ENCODE measurements around the gene BRPF1.

The BRPF1 gene, protein sequence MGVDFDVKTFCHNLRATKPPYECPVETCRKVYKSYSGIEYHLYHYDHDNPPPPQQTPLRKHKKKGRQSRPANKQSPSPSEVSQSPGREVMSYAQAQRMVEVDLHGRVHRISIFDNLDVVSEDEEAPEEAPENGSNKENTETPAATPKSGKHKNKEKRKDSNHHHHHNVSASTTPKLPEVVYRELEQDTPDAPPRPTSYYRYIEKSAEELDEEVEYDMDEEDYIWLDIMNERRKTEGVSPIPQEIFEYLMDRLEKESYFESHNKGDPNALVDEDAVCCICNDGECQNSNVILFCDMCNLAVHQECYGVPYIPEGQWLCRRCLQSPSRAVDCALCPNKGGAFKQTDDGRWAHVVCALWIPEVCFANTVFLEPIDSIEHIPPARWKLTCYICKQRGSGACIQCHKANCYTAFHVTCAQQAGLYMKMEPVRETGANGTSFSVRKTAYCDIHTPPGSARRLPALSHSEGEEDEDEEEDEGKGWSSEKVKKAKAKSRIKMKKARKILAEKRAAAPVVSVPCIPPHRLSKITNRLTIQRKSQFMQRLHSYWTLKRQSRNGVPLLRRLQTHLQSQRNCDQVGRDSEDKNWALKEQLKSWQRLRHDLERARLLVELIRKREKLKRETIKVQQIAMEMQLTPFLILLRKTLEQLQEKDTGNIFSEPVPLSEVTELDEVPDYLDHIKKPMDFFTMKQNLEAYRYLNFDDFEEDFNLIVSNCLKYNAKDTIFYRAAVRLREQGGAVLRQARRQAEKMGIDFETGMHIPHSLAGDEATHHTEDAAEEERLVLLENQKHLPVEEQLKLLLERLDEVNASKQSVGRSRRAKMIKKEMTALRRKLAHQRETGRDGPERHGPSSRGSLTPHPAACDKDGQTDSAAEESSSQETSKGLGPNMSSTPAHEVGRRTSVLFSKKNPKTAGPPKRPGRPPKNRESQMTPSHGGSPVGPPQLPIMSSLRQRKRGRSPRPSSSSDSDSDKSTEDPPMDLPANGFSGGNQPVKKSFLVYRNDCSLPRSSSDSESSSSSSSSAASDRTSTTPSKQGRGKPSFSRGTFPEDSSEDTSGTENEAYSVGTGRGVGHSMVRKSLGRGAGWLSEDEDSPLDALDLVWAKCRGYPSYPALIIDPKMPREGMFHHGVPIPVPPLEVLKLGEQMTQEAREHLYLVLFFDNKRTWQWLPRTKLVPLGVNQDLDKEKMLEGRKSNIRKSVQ (N-terminal part only)

GRCh38 chr3:9731206-9732079 lies at the start of gene BRPF1:
Gene BRPF1, plus strand, starts transcription at chr3:9731735. Its CDS starts 2,406 bp downstream, at chr3:9734141.
- no peaks in the 10 kb centered on the region for H3K9me3 ChIP-seq (ENCODE audit: control insufficient read depth, insufficient read depth, low read depth, low read length)
- H3K4me1 ChIP-seq (ENCODE audit: control insufficient read depth, insufficient read depth, low read length) = peaks cover 12% of the 10 kb centered on the region
- H3K36me3 ChIP-seq (ENCODE audit: control insufficient read depth, insufficient read depth, low read length) = peaks cover 34% of the 10 kb centered on the region
- no peaks in the 10 kb centered on the region for H3K27me3 ChIP-seq (ENCODE audit: control insufficient read depth, insufficient read depth, low read length)
- peak within 1 kb of the TSS; percentile 100 for H3K27ac ChIP-seq (ENCODE audit: low read depth, low read length)
- peak within 1 kb of the TSS; percentile 98 for H3K4me3 ChIP-seq (ENCODE audit: low read depth, low read length)
- H3K9ac ChIP-seq (ENCODE audit: low read length) = peak within 1 kb of the TSS; percentile 100

- Histone ChIP-seq H3K9me3 (ENCODE audit: control insufficient read depth, insufficient read depth, low read depth, low read length) (no peaks in the 10 kb centered on the region), H3K4me3 (ENCODE audit: low read depth, low read length) (no peak overlapping the region), H3K9ac (ENCODE audit: low read length) (no peak overlapping the region), H3K36me3 (ENCODE audit: control insufficient read depth, insufficient read depth, low read length) (peaks cover 91% of the 10 kb centered on the region), H3K27me3 (ENCODE audit: control insufficient read depth, insufficient read depth, low read length) (no peaks in the 10 kb centered on the region), H3K27ac (ENCODE audit: low read depth, low read length) (no peak overlapping the region), H3K4me1 (ENCODE audit: control insufficient read depth, insufficient read depth, low read length) (no peaks in the 10 kb centered on the region)
These were observed 49.4 kb upstream of the BRPF1 start for GRCh38 chr3:9682096-9682495.

DNA sequence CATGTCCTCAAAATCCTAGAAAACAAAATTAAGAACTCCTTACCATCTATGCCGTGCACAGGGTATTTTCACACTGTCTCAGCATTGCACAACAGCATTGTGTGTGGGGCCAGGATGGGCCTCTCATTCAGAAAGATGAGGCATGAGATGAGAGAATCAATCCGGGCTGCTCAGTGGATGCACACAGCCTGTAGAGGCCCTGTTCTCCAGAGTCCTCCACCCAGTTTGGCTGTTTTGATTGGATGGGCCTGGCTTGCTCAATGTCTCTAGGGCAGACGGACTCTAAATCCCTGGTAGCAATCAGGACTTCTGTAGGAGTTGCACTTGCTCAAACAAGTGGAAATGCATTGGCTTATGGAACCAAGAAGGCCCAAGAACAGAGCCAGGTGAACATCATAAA lies 48.1 kb upstream of the BRPF1 start:
- Histone ChIP-seq H3K36me3 (ENCODE audit: control insufficient read depth, insufficient read depth, low read length) (peaks cover 89% of the 10 kb centered on the region), H3K27me3 (ENCODE audit: control insufficient read depth, insufficient read depth, low read length) (no peaks in the 10 kb centered on the region)

DNA sequence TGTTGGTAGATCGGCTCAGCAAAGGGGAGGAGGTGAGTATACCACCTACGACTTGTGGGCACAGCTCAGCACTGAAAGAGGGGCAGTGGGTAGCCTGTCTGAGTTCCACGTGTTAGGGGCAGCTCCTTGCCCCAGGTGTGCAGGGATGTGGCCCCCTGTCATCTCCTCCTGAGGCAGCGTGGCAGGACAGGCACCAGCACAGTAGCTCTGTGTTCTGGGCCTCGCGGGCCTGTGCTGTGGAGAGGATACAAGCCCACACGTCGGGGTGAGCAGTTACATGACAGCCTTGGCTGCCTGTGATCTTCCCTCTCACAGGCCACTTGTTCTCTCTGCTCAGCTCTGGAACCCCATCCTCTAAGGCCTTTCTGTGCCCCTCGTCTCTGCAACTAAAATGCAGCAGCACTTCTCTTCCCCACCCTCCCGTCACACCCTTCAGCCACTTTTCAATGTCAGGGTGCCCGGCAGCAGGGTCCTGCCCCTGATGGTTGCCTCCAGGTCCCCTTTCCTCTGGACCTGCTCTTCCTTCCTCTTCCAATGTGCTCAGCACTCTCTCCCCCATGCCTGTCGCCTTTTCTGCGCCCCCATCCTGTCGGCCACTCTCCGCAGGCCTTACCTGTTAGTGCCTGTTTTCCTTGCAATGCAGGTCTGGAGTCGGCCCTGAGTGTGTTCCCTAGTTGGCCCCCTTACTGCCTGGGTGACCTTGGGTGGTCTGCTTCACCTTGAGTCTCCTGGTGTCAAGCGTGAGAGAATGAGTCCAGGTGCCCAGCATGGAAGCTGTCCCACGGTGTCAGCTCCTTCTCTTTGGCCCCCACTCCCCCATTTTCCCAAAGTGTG lies 46.1 kb upstream of the BRPF1 start:
- Histone ChIP-seq H3K27me3 (ENCODE audit: control insufficient read depth, insufficient read depth, low read length) (no peaks in the 10 kb centered on the region), H3K4me1 (ENCODE audit: control insufficient read depth, insufficient read depth, low read length) (no peaks in the 10 kb centered on the region), H3K9ac (ENCODE audit: low read length) (no peak overlapping the region), H3K9me3 (ENCODE audit: control insufficient read depth, insufficient read depth, low read depth, low read length) (no peaks in the 10 kb centered on the region), H3K4me3 (ENCODE audit: low read depth, low read length) (no peak overlapping the region), H3K36me3 (ENCODE audit: control insufficient read depth, insufficient read depth, low read length) (peaks cover 90% of the 10 kb centered on the region), H3K27ac (ENCODE audit: low read depth, low read length) (no peak overlapping the region)

More for the DNA sequence above, 48.1 kb upstream of the BRPF1 start:
- Histone ChIP-seq H3K9ac (ENCODE audit: low read length) (no peak overlapping the region), H3K9me3 (ENCODE audit: control insufficient read depth, insufficient read depth, low read depth, low read length) (no peaks in the 10 kb centered on the region), H3K27ac (ENCODE audit: low read depth, low read length) (no peak overlapping the region), H3K4me1 (ENCODE audit: control insufficient read depth, insufficient read depth, low read length) (no peaks in the 10 kb centered on the region), H3K4me3 (ENCODE audit: low read depth, low read length) (no peak overlapping the region)

DNA sequence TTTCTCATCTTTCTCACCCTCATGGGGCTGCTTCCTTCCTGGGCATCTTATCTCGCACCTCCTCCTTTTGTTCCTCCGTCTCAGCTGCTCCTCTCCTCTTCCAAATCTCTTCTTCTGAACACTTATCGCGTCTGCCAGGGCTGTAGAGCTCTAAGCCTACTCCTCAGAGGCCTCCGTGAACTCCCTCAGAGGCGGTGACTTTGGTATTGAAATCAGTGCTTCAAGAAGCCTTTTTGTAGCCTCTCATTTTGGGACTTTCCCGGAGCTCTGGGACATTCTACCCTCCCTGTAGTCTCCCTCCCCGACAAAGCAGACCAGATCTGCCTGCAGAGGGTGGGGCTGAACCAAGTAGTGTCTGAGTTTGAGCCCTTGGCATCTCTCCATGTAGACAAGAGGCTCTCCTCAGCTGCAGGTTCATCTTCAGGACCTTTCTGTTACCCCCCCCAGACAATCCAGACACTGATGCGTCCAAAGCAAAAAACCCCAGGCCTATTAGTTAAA lies 45.4 kb upstream of the BRPF1 start:
- Histone ChIP-seq H3K9me3 (ENCODE audit: control insufficient read depth, insufficient read depth, low read depth, low read length) (no peaks in the 10 kb centered on the region), H3K4me1 (ENCODE audit: control insufficient read depth, insufficient read depth, low read length) (no peaks in the 10 kb centered on the region), H3K27me3 (ENCODE audit: control insufficient read depth, insufficient read depth, low read length) (no peaks in the 10 kb centered on the region), H3K27ac (ENCODE audit: low read depth, low read length) (no peak overlapping the region), H3K4me3 (ENCODE audit: low read depth, low read length) (no peak overlapping the region), H3K9ac (ENCODE audit: low read length) (no peak overlapping the region), H3K36me3 (ENCODE audit: control insufficient read depth, insufficient read depth, low read length) (peaks cover 92% of the 10 kb centered on the region)

- Histone ChIP-seq H3K4me1 (ENCODE audit: control insufficient read depth, insufficient read depth, low read length) (no peaks in the 10 kb centered on the region), H3K27me3 (ENCODE audit: control insufficient read depth, insufficient read depth, low read length) (no peaks in the 10 kb centered on the region), H3K9me3 (ENCODE audit: control insufficient read depth, insufficient read depth, low read depth, low read length) (no peaks in the 10 kb centered on the region), H3K4me3 (ENCODE audit: low read depth, low read length) (no peak overlapping the region), H3K27ac (ENCODE audit: low read depth, low read length) (no peak overlapping the region), H3K9ac (ENCODE audit: low read length) (no peak overlapping the region), H3K36me3 (ENCODE audit: control insufficient read depth, insufficient read depth, low read length) (peaks cover 90% of the 10 kb centered on the region)
These were observed 44.8 kb upstream of the BRPF1 start for GRCh38 chr3:9686703-9687102.

GRCh38 chr3:9687514-9687913 lies 44.0 kb upstream of the BRPF1 start:
- Histone ChIP-seq H3K27me3 (ENCODE audit: control insufficient read depth, insufficient read depth, low read length) (no peaks in the 10 kb centered on the region), H3K9ac (ENCODE audit: low read length) (no peak overlapping the region), H3K27ac (ENCODE audit: low read depth, low read length) (no peak overlapping the region), H3K4me1 (ENCODE audit: control insufficient read depth, insufficient read depth, low read length) (no peaks in the 10 kb centered on the region), H3K4me3 (ENCODE audit: low read depth, low read length) (no peak overlapping the region), H3K9me3 (ENCODE audit: control insufficient read depth, insufficient read depth, low read depth, low read length) (no peaks in the 10 kb centered on the region), H3K36me3 (ENCODE audit: control insufficient read depth, insufficient read depth, low read length) (peaks cover 89% of the 10 kb centered on the region)

- no peaks in the 10 kb centered on the region for H3K9me3 ChIP-seq (ENCODE audit: control insufficient read depth, insufficient read depth, low read depth, low read length)
- no peak overlapping the region for H3K9ac ChIP-seq (ENCODE audit: low read length)
- H3K27me3 ChIP-seq (ENCODE audit: control insufficient read depth, insufficient read depth, low read length) = no peaks in the 10 kb centered on the region
- no peak overlapping the region for H3K4me3 ChIP-seq (ENCODE audit: low read depth, low read length)
- H3K27ac ChIP-seq (ENCODE audit: low read depth, low read length) = no peak overlapping the region
- peaks cover 93% of the 10 kb centered on the region for H3K36me3 ChIP-seq (ENCODE audit: control insufficient read depth, insufficient read depth, low read length)
- no peaks in the 10 kb centered on the region for H3K4me1 ChIP-seq (ENCODE audit: control insufficient read depth, insufficient read depth, low read length)
These were observed 42.6 kb upstream of the BRPF1 start for GRCh38 chr3:9688961-9689360.

DNA sequence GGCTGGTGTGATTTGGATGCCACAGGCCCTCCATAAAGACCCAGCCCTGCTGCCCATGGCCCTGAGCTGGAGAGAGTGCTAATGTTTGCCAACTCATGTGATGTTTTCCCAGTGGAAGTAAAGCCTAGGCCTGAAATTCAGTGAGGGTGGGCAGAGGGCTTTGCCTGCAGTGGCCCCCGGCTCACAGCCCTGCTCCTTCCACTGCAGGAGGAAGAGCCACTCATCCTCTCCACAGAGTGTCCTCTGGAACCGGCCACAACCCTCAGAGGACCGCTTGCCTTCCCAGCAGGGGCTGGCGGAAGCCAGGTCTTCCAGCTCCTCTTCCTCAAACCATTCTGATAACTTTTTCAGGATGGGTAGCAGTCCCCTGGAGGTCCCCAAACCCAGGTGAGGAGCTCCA lies 41.8 kb upstream of the BRPF1 start:
- H3K27ac ChIP-seq (ENCODE audit: low read depth, low read length) = no peak overlapping the region
- no peaks in the 10 kb centered on the region for H3K4me1 ChIP-seq (ENCODE audit: control insufficient read depth, insufficient read depth, low read length)
- H3K36me3 ChIP-seq (ENCODE audit: control insufficient read depth, insufficient read depth, low read length) = peaks cover 90% of the 10 kb centered on the region
- H3K9me3 ChIP-seq (ENCODE audit: control insufficient read depth, insufficient read depth, low read depth, low read length) = no peaks in the 10 kb centered on the region
- H3K27me3 ChIP-seq (ENCODE audit: control insufficient read depth, insufficient read depth, low read length) = no peaks in the 10 kb centered on the region
- no peak overlapping the region for H3K9ac ChIP-seq (ENCODE audit: low read length)
- H3K4me3 ChIP-seq (ENCODE audit: low read depth, low read length) = no peak overlapping the region

All from HUES6 (cell line).